Left ventricle myocardium superior (tissue), 1 donor: Measurements from ENCODE around the gene SPRYD7. TPM values are rescaled to one million over a fixed set of nuclear protein-coding genes. Genes with fewer than 3 reads are reported as not detected.
"Not testable (repeated sequence)": the region's sequence is repeated elsewhere in the genome, so short reads cannot be mapped to it uniquely, and the experiment has no call there.

Source experiments
- ATAC-seq: fragments of 200-7000 bp; cut with Tn5 transposase; one replicate; pipeline ENCODE4 v1.9.1; 2020; ENCODE audit warnings: mild to moderate bottlenecking, moderate library complexity
- DNase-seq: peaks from one replicate; pipeline ENCODE4 v3.0.0-alpha.2; 2020
- intact Hi-C: fragments of 100-400 bp; cut with micrococcal nuclease; formaldehyde crosslinking; loops from one replicate; pipeline ENCODE4 v1.11.0; 2022
- long read RNA-seq: library from polyadenylated mRNA; unstranded; transcript quantifications from one replicate; pipeline ENCODE4 v2.0.0, GENCODE V29; 2021
- total RNA-seq: library from RNA; stranded (reverse); fragmentation: NEBNext Ultra II Directional; extraction: Animal tissue kit (Norgen Biotek cat#: 25700); gene quantifications from one replicate; pipeline ENCODE4 v1.2.1, GENCODE V29; 2021
- donor health status: DM: no; HTN: yes; CAD: no; lungs with severe emphysema.

The SPRYD7 gene
- 11.8 TPM for total RNA-seq
- long read RNA-seq, transcript SPRYD7-201 (5 exons, 3,053 nt), result major isoform, 24 of 33 reads
- long read RNA-seq, partial matches to known transcripts, result 1 of 33 reads
- long read RNA-seq, other reads (novel, unspliced or antisense), result 6 of 33 reads

- ATAC-seq (peak; percentile 99), DNase-seq (peak; percentile 99)
- intact Hi-C loops, result no loop called here
Observed at GRCh38 chr13:49936075-49936967, at the start of gene SPRYD7. SPRYD7 (minus strand) TSS chr13:49936340; CDS start chr13:49936235, 105 bp downstream.

DNA sequence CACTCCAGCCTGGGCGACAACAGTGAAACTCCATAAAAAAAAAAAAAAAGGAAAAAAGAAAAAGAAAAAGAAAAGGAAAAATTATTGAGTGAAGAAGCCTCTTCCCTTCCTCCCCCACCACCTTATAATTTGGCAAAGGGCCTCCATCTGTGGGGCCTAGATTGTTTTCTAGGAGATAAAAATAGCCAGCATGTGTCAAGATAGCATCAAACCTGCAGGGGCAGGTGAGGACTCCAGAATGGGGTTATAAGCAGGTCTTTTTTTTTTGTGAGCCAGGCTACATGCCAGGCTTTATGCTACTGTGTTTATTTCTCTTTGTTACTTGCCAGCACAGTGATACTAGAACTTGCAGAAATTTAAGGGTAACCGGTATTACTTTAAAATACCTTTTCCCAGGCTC is 49.0 kb upstream of the SPRYD7 start:
- DNase-seq (no peak), ATAC-seq (no peak)
- intact Hi-C loops, result no loop called here

DNA sequence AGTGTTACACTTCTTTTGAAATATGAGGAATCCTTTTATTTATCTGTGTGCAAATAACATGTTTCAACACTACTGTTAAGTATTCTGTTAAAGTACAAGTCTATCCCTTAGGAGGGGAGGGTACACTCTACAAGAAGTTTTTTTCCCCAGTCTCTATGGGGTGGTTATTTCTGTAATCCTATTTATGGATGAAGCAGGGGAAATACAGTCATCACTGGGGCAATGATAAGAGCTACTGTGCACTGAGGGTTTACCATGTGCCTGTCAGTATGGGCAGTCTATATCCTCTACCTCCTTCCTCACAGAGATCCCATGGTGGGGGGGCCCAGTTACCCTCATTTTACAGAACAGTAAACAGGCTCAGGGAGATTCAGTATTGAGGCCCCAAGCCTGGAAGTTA is 44.1 kb upstream of the SPRYD7 start:
- ATAC-seq, result peak; percentile 58
- DNase-seq, result no peak
- intact Hi-C loops, result no loop called here

DNA sequence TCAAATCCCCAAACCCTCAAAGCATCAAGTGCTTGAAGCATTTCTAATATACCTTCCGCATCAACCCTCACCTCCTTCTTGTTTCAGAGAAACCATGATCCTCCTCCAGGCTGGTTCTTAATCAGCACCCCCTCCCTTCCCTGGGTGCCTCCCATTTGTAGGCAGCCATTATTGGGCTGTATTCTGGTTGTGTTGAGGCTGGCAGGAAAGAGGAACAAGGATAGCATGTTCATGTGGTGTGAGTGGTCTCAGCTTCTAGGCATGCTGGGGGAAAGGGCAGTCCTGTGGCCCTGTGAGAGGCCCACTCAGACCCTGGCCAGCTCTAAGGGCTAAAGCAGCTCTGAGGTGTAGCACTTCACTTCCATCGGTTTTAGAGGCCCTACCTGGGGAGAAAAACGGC is 41.9 kb upstream of the SPRYD7 start:
- DNase-seq (no peak), ATAC-seq (no peak)
- intact Hi-C loops, result loop anchor here (10.0 kb wide), 3 partner anchors 557 to 937 kb away; no protein-coding TSS in a partner anchor

DNA sequence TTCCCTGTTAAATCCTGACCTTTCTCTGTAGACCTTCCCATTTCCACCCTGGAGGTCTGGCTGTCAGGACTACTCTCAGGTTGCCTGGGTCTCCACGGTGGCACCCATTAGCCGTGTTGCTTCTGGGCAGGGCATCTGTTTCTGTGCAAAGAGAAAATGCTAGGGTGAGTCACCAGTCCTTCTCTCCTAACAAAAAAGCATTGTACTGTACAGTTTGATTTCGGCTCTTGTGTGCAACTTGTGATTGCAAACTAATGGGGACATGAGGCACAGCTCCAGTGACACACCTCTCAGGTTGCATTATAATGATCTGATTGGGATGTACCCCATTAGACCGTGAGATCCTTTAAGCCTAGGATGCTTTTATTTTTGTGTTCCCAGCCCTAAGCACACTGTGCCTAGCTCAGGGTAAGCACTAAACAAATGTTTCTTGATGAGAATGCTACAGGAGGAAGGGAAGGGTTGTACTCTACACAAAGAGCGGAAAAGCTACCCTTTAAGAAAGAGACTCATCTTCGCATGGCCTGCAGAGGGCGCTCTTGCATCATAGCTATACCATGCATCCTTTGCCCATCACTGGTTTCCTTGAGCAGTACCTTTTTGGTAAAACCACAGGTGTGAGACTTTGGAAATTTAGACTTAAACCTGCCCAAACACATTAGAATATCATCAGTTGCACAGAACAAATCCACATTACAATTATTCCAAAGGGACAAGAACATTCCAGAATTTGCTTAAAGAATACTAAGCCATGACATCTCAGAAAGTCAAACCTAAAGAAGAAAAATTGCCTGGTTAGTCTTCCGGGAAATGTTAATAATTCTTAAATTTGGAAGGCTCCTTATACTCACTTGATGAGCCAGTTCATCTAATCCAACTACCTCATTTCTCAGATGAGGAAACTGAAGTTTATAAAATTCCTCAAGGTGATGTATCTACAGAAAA is 40.4 kb upstream of the SPRYD7 start:
- ATAC-seq (peak; percentile 82), DNase-seq (peak; percentile 82)
- intact Hi-C loops, result loop anchor here (10.0 kb wide), 3 partner anchors 558 to 938 kb away; no protein-coding TSS in a partner anchor

GRCh38 chr13:49975826-49976225 is 39.7 kb upstream of the SPRYD7 start:
- no peak for DNase-seq
- intact Hi-C loops, result loop anchor here (10.0 kb wide), 3 partner anchors 559 to 939 kb away; no protein-coding TSS in a partner anchor
- no peak for ATAC-seq

GRCh38 chr13:49972709-49973108 is 36.6 kb upstream of the SPRYD7 start:
- no peak for DNase-seq
- ATAC-seq, result no peak
- intact Hi-C loops, result loop anchor here (10.0 kb wide), 3 partner anchors 562 to 942 kb away; no protein-coding TSS in a partner anchor

DNA sequence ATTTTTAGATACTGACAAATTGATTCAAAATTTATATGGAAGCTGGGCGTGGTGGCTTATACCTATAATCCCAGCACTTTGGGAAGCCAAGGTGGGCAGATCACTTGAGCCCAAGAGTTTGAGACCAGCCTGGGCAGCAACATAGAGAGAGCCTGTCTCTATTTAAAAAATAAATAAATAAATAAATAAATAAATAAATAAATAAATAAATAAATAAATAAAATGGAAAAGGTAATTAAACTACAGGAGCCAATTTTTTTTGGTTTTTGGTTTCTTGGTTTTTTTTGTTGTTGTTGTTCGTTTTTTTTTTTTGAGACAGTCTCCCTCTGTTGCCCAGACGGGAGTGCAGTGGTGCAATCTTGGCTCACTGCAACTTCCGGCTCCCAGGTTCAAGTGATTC is 31.3 kb upstream of the SPRYD7 start:
- intact Hi-C loops, result no loop called here
- no peak for DNase-seq
- no peak for ATAC-seq

- DNase-seq, result no peak
- intact Hi-C loops, result no loop called here
- no peak for ATAC-seq
Observed at GRCh38 chr13:49958321-49958720, 22.2 kb upstream of the SPRYD7 start.

DNA sequence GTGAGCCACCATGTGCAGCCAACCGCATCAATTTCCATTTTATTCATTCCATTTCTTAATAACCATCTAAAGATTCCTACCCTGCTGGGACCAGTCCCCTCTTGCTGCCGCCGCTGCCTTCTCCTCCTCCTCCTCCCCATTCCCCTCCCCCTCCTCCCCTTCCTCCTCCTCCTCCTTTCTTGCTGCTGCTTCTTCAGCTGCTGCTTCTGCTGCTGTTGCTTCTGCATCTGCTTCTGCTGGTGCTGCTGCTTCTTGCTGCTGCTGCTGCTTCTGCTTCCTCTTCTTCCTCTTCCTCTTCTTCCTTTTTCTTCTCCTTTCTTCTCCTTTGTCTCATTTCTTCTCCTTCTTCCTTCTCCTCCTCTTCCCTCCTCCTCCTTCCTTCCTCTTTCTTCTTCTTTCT is 20.0 kb upstream of the SPRYD7 start:
- ATAC-seq (no peak), DNase-seq (no peak)
- intact Hi-C loops, result no loop called here

DNA sequence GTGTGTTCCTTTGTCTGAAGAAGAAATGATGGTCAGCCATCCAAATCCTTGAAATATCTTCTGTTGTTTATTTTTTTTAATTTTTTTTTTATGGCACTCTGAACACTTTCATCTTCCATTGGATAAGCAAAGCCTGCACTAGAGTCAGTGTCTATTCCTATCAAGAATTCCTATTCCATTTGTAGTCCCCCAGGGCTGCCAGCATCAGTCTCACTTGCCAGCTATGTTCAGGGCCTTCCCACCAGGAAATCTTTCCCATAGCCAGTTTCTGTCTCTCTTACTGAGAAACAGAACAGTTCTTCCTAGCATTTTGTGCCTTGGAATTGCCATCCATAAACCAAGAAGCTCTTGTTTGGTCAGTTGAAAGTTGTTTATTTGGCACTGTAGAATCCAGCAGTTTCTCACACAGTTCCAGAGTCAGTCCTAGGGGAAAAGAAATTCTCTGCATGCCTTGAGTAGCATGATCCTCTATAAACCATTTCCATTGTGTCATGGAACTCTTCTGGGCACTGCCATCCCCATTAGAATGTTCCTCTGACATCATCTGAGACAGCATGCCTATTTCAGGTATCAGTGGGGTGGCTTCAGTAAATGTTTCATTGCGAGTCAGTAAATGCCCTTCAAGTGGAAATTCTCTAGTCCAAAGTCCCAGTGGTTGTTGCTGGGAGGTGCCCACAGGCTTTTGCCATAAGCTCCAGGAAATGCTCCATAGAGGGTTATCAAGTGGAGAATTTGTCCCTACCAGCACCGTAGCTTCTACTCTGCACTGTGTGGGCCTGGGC is 18.7 kb upstream of the SPRYD7 start:
- intact Hi-C loops, result no loop called here
- ATAC-seq (peak; percentile 30), DNase-seq (no peak)

DNA sequence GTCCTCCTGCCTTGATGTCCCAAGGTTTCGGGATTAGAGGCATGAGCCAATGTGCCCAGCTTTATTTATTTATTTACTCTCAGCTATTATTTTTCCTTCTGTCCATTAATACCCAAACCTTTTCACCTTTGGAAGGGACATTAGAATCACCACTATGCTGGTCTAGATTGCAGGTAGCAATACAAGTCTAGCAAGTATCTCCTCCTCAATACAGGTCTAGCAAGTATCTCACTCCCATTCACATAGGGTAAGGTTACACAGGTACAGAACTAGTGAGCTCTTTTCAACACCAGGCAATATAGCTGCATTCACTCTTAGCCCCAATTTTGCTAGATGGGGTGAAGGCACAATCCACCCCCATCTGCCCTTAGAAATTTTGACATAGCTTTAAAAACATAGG is 17.4 kb upstream of the SPRYD7 start:
- intact Hi-C loops, result no loop called here
- DNase-seq (no peak), ATAC-seq (no peak)

GRCh38 chr13:49951754-49952535 is 15.8 kb upstream of the SPRYD7 start:
- no peak for DNase-seq
- intact Hi-C loops, result no loop called here

GRCh38 chr13:49948777-49949270 is 12.7 kb upstream of the SPRYD7 start:
- not testable (repeated sequence) for DNase-seq, ATAC-seq

More at GRCh38 chr13:49951754-49952535, 15.8 kb upstream of the SPRYD7 start:
- no peak for ATAC-seq

DNA sequence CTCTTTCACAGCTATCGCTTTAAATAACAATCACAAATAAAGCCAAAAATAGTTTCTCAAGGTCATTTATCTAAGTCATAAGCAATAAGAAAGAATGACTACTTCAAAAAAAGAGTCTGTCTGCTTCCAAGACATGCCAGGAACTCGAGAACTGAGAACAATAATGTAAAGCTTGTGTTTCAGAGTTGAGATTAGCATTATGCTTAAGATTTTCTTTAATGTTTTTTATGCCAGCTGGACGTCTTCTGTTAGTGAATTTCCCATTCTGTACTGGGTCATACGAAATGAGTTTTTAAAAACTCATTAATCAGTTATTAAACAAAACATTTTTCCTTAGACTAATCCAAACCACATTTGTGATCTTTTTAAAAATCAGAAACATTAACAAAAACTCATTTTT is 3.2 kb upstream of the SPRYD7 start:
- intact Hi-C loops, result no loop called here
- DNase-seq, result no peak
- no peak for ATAC-seq

More at GRCh38 chr13:49948777-49949270, 12.7 kb upstream of the SPRYD7 start:
- intact Hi-C loops, result not testable (repeated sequence)

DNA sequence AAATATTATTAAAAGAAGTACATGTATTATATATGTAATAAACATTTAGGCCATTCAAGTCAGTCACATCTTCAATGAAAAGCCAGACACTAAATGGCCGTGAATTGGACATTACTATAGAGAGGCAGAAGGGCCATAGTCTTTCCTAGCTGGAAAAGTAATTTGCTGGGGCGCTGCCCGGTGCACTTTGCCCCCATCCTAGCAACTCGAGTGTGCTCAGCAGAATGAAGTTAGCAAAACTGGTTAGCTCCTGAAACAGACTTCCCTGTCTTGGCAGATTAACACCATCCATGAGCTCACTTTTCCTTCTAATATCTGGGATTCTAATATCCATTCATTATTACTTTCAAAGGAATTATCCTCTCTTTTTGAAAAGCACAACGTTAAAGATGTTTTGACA is 2.8 kb upstream of the SPRYD7 start:
- ATAC-seq (no peak), DNase-seq (no peak)
- intact Hi-C loops, result no loop called here

GRCh38 chr13:49938314-49938713 is 2.2 kb upstream of the SPRYD7 start:
- ATAC-seq (no peak), DNase-seq (no peak)
- intact Hi-C loops, result no loop called here

GRCh38 chr13:49936968-49937273 is 781 bp upstream of the SPRYD7 start:
- DNase-seq (no peak), ATAC-seq (no peak)
- intact Hi-C loops, result no loop called here
